CD4-positive, alpha-beta T cell treated with Interleukin-12 subunit alpha and Interleukin-12 subunit beta, for 1 hour (primary cell): Measurements from ENCODE around the gene ATP5F1C.
"Not testable (repeated sequence)": the region's sequence is repeated elsewhere in the genome, so short reads cannot be mapped to it uniquely, and the experiment has no call there.

Experiments
- DNase-seq: peaks from one replicate; pipeline ENCODE4 v3.0.0-alpha.2; 2020

ATP5F1C gene

GRCh38 chr10:7787857-7788638 lies at the start of gene ATP5F1C, which contains the start of gene KIN:
Gene ATP5F1C (plus strand): TSS chr10:7788177. CDS start chr10:7788208, 31 bp downstream.
Gene KIN (minus strand): TSS chr10:7787993. CDS start chr10:7787933, 60 bp downstream.
- peak; percentile 98 for DNase-seq

- no peak for DNase-seq
Observed at GRCh38 chr10:7738536-7739407, 49.2 kb upstream of the ATP5F1C start.

GRCh38 chr10:7744307-7744706 lies 43.7 kb upstream of the ATP5F1C start:
- DNase-seq = no peak

- not testable (repeated sequence) for DNase-seq
Observed at GRCh38 chr10:7748637-7749036, 39.3 kb upstream of the ATP5F1C start.

GRCh38 chr10:7750222-7750621 lies 37.8 kb upstream of the ATP5F1C start:
- DNase-seq = no peak

- DNase-seq = no peak
Observed at GRCh38 chr10:7752251-7752650, 35.7 kb upstream of the ATP5F1C start.

- DNase-seq = no peak
Observed at GRCh38 chr10:7755103-7755502, 32.9 kb upstream of the ATP5F1C start.

GRCh38 chr10:7756360-7756992 lies 31.5 kb upstream of the ATP5F1C start:
- DNase-seq = peak; percentile 13

GRCh38 chr10:7763929-7764328 lies 24.0 kb upstream of the ATP5F1C start:
- no peak for DNase-seq

- no peak for DNase-seq
Observed at GRCh38 chr10:7766241-7766640, 21.7 kb upstream of the ATP5F1C start.

GRCh38 chr10:7767209-7767608 lies 20.8 kb upstream of the ATP5F1C start:
- DNase-seq = no peak

- DNase-seq = no peak
Observed at GRCh38 chr10:7768417-7768816, 19.6 kb upstream of the ATP5F1C start.

- no peak for DNase-seq
Observed at GRCh38 chr10:7773845-7774801, 13.9 kb upstream of the ATP5F1C start.

- no peak for DNase-seq
Observed at GRCh38 chr10:7776777-7777176, 11.2 kb upstream of the ATP5F1C start.

GRCh38 chr10:7782194-7782593 lies 5.8 kb upstream of the ATP5F1C start:
- DNase-seq = not testable (repeated sequence)

- DNase-seq = no peak
Observed at GRCh38 chr10:7786430-7786829, 1.5 kb upstream of the ATP5F1C start.

GRCh38 chr10:7787150-7787856 lies 674 bp upstream of the ATP5F1C start:
- no peak for DNase-seq

GRCh38 chr10:7788639-7789286 lies 786 bp downstream of the ATP5F1C start:
- DNase-seq = no peak

GRCh38 chr10:7789390-7789789 lies 1.4 kb downstream of the ATP5F1C start:
- DNase-seq = no peak

- no peak for DNase-seq
Observed at GRCh38 chr10:7792541-7792940, 4.6 kb downstream of the ATP5F1C start.
